Gastrocnemius medialis (tissue), 4 donors: ENCODE measurements around the gene INSRR.

Experiments used
- POLR2A ChIP-seq, 2 donors: fragments of 450-650 bp; IDR thresholded peaks; one replicate each; pipeline ENCODE4 v1.6.1; 2017; ENCODE audit warnings: antibody characterized with exemption in 2 of 2, mild to moderate bottlenecking in 2 of 2, moderate library complexity in 2 of 2
- TF ChIP-seq, protein P1 (sequence below), 5 experiments: fragments of 450-650 bp in 3 of 5; fragments of 200-600 bp in 2 of 5; sonication (generic) in 2 of 5; IDR thresholded peaks in 4 of 5; conservative IDR thresholded peaks in 1 of 5; 1 replicate in 4 of 5; 2 replicates in 1 of 5; pipeline ENCODE4 v1.5.1; 2016 to 2019; ENCODE audit warnings: antibody characterized with exemption in 5 of 5, mild to moderate bottlenecking in 3 of 5, moderate library complexity in 3 of 5

DNA sequence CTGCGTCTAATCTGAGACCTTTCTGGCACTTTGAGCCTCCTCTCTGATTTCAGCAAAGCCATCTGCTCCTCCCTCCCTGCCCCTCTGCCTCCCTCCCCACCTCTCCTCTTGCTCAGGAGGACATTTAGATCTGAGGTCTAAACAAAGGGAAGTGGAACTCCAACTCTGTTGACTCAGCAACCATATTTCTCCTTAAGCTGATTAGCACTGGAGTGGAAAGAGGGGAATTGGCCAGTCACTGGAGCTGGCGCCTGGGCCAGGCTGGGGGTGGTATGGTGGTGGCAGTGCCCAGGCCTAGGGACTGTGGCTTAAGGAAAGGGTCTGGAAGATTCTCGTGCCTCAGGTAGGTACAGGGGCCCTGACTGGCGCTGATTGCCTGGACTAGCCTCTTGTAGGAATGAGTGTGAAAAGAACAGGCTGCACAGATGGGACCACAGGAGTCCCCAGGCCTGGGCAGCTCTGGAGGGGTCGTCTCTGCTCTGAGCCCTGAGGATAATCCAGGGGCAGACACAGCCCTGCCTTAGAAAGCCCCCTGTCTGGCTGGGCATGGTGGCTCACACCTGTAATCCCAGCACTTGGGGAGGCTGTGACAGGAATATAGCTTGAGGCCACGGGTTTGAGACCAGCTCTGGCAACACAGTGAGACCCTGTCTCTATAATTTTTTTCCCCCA is 54.2 kb downstream of the INSRR start:
- TF ChIP-seq, protein P1, sequence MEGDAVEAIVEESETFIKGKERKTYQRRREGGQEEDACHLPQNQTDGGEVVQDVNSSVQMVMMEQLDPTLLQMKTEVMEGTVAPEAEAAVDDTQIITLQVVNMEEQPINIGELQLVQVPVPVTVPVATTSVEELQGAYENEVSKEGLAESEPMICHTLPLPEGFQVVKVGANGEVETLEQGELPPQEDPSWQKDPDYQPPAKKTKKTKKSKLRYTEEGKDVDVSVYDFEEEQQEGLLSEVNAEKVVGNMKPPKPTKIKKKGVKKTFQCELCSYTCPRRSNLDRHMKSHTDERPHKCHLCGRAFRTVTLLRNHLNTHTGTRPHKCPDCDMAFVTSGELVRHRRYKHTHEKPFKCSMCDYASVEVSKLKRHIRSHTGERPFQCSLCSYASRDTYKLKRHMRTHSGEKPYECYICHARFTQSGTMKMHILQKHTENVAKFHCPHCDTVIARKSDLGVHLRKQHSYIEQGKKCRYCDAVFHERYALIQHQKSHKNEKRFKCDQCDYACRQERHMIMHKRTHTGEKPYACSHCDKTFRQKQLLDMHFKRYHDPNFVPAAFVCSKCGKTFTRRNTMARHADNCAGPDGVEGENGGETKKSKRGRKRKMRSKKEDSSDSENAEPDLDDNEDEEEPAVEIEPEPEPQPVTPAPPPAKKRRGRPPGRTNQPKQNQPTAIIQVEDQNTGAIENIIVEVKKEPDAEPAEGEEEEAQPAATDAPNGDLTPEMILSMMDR (IDR thresholded peaks at IDR 0.05 in 4 of 5, conservative IDR thresholded peaks at IDR 0.05 in 1 of 5), result no peak
- TF ChIP-seq POLR2A (IDR thresholded peaks at IDR 0.05), result no peak
